NT2/D1 (cell line): ENCODE measurements around the gene METTL9.

Experiments used
- SUZ12 ChIP-seq: IDR thresholded peaks from 2 replicates; pipeline ENCODE4 v1.6.1; 2011; ENCODE audit not compliant: insufficient read length, insufficient read depth; ENCODE audit errors: extremely low read depth
- ZNF274 ChIP-seq: IDR thresholded peaks from 2 replicates; pipeline ENCODE4 v1.6.1; 2011; ENCODE audit warnings: mild to moderate bottlenecking, low read depth, low read length

DNA sequence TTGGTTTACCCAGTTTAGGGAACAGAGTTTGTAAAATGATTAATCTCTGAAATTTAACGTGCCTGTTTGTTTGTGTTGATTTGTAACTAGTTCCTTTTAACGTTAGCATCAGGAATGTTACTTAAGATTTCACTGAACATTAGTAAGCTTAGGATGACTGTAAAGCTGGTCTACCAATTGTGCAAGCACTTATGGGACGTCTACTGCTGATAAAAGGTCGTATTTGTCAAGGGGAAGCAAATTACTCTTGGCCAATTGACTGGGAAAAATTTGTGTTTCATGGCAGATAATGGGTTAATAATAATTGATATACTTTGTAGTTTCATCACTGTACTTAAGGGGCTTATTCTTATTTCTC, 11.8 kb downstream of the METTL9 start:
- no peak for TF ChIP-seq ZNF274
- TF ChIP-seq SUZ12: no peak
